Panc1 (cell line): ENCODE measurements around the gene RCOR1. TPM values are rescaled to one million over a fixed set of nuclear protein-coding genes. Genes with fewer than 3 reads are reported as not detected.

Source experiments
- ATAC-seq: fragments of 200-7000 bp; cut with Tn5 transposase; 2 replicates; pipeline ENCODE4 v1.9.1; 2020; ENCODE audit warnings: mild to moderate bottlenecking, moderate library complexity
- BruUV-seq: library from RNA; stranded (reverse); fragments of 400-500 nt; replicated peaks from 2 replicates; lab custom pipeline; 2021; lab: Mats Ljungman, UMichigan
- CTCF ChIA-PET: fragments of 300-600 bp; sonication (Branson Sonifier 250); formaldehyde crosslinking; loops from one replicate; lab custom pipeline; 2022; ENCODE audit warnings: antibody characterized with exemption; lab: Charles Lee
- POLR2A ChIA-PET: fragments of 300-600 bp; sonication (Branson Sonifier 250); formaldehyde crosslinking; loops from one replicate; lab custom pipeline; 2022; ENCODE audit warnings: antibody characterized with exemption; lab: Charles Lee
- DNase-seq: peaks from one replicate; pipeline ENCODE4 v3.0.0-alpha.2; 2010; ENCODE audit warnings: low read depth, low spot score
- H3K27ac ChIP-seq: 2 replicates; pipeline ENCODE4 v1.5.1; 2011; ENCODE audit warnings: mild to moderate bottlenecking, low read length, inconsistent platforms
- H3K27me3 ChIP-seq: fragments of 200-500 bp; sonication (Bioruptor generic); 2 replicates; pipeline ENCODE4 v1.6.0; 2014; ENCODE audit warnings: low read length, inconsistent platforms; ENCODE audit not compliant: control insufficient read depth, insufficient read depth
- H3K36me3 ChIP-seq: fragments of 200-500 bp; sonication (Bioruptor generic); 2 replicates; pipeline ENCODE4 v1.5.1; 2014; ENCODE audit warnings: inconsistent platforms, mild to moderate bottlenecking, low read length, moderate library complexity; ENCODE audit not compliant: control insufficient read depth, insufficient read depth
- H3K4me1 ChIP-seq: 2 replicates; pipeline ENCODE4 v1.5.1; 2011; ENCODE audit warnings: inconsistent platforms, mild to moderate bottlenecking, low read length, moderate library complexity; ENCODE audit not compliant: control insufficient read depth, insufficient read depth
- H3K4me3 ChIP-seq, 2 experiments: 2 replicates each; pipeline ENCODE4 v1.5.1; 2011 to 2012; ENCODE audit warnings: low read depth in 2 of 2, low read length in 2 of 2, mild to moderate bottlenecking in 2 of 2, inconsistent platforms in 1 of 2, moderate library complexity in 1 of 2
- H3K9me3 ChIP-seq: fragments of 200-500 bp; sonication (Bioruptor generic); 2 replicates; pipeline ENCODE4 v1.5.1; 2014; ENCODE audit warnings: low read depth, mild to moderate bottlenecking, inconsistent platforms, low read length, moderate library complexity; ENCODE audit not compliant: control insufficient read depth, insufficient read depth
- POLR2AphosphoS5 ChIP-seq: IDR thresholded peaks from 2 replicates; pipeline ENCODE4 v1.6.1; 2012; ENCODE audit warnings: mild to moderate bottlenecking, low read depth, low read length, moderate library complexity
- REST ChIP-seq, 2 experiments: IDR thresholded peaks; 2 replicates each; pipeline ENCODE4 v1.6.1; 2011 to 2012; ENCODE audit warnings: low read depth in 2 of 2, control low read depth in 1 of 2, low read length in 1 of 2, mild to moderate bottlenecking in 1 of 2, moderate library complexity in 1 of 2; ENCODE audit not compliant: insufficient read depth in 1 of 2
- SIN3A ChIP-seq: IDR thresholded peaks from 2 replicates; pipeline ENCODE4 v1.6.1; 2012; ENCODE audit warnings: low read depth, mild to moderate bottlenecking, low read length, moderate library complexity, borderline replicate concordance; ENCODE audit not compliant: insufficient read depth
- TCF7L2 ChIP-seq: IDR thresholded peaks from 2 replicates; pipeline ENCODE4 v1.6.1; 2011; ENCODE audit warnings: mild to moderate bottlenecking, low read depth, low read length, inconsistent platforms
- in situ Hi-C: cut with HindIII; loops from 2 replicates; pipeline ENCODE4 v1.10.0; 2016; ENCODE audit warnings: low sequenced_read_pairs, low pct_unique_long_range_greater_than_20kb
- intact Hi-C: fragments of 100-400 bp; cut with micrococcal nuclease; formaldehyde crosslinking; loops from one replicate; pipeline ENCODE4 v1.10.0; 2022; ENCODE audit not compliant: unreplicated experiment
- total RNA-seq: library from RNA; stranded (reverse); gene quantifications from one replicate; pipeline ENCODE4 v1.2.1, GENCODE V29; 2021; ENCODE audit not compliant: unreplicated experiment
- TF ChIP-seq, protein P1 (sequence below): fragments of 450-650 bp; IDR thresholded peaks from 2 replicates; pipeline ENCODE4 v1.5.1; 2017; ENCODE audit warnings: mild to moderate bottlenecking

RCOR1 gene
- total RNA-seq, 1 experiment from 2014 or later = 27.1 TPM

DNA sequence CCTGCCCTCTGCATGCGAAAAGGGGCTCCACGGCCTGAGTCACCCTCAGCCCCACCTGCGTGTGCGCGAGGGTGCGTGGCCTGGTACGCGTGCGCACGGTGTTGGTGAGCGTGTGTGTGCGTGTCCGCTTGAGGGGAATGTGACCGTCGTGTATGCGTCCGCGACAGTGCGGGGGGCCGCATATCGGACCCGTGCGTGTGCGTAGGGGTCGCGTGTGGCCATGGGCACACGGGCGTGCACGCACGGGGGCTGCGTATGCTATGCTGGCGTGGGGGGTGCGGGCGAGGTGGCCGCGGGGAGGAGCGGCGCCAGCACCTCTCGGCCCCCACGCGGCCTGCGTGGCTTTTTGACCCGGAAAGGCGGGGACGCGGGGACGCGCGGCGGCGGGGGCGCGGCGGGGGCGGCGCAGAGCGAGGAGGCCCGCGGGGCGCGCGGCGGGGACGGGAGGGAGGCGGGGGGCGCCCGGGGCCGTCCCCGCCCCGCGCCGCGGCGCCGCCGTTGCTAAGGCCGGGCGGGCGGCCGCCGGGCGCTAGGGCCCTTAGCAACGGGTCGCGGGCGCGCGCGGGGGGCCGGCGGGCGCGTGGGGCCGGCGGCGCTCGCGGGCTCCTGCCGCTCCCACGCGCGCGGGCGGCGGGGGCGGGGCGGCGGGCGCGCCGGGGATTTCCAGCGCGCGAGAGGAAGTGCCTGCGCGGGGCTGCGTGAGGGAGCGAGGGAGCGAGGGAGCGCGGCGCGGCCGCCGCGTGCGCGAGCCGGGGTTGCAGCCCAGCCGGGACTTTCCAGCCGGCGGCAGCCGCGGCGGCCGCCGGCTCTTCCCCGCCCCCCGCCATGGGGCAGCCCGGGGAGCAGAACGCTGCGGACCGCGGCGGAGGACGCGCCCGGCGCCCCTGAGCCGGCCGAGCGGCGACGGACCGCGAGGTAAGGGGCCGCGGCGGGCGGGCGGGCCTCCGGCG is 184.6 kb downstream of the RCOR1 start, which contains the start of gene TRAF3:
TRAF3 (plus strand) TSS at position 689 of the 950 bp plus-strand sequence. CDS start 92,753 bp downstream, outside the sequence.
- no peak for DNase-seq
- H3K27ac ChIP-seq = peak within 1 kb of the TSS; percentile 86
- TF ChIP-seq REST (IDR thresholded peaks at IDR 0.05; ENCODE audit: insufficient read depth in 1 of 2, low read depth in 2 of 2, low read length in 1 of 2) (0 out of 4 replicates have a peak, but pooled peaks of 1 of the 2 experiments have one; percentile 42), POLR2AphosphoS5 (no peak)

GRCh38 chr14:102777711-102778337 is 185.4 kb downstream of the RCOR1 start:
- BruUV-seq = no TSS peak
- ATAC-seq = peak; percentile 58
- H3K4me3 ChIP-seq = peak overlapping the region; percentile 74 to 86
- no peaks in the 10 kb centered on the region; the same call in 1 of the 2 replicates for H3K36me3 ChIP-seq
- H3K4me1 ChIP-seq = peaks cover 15% of the 10 kb centered on the region
- TF ChIP-seq SIN3A = no peak
- TF ChIP-seq REST (IDR thresholded peaks at IDR 0.05; ENCODE audit: insufficient read depth in 1 of 2, low read depth in 2 of 2, low read length in 1 of 2) = no peak
- TF ChIP-seq TCF7L2 = no peak
- TF ChIP-seq, protein P1, sequence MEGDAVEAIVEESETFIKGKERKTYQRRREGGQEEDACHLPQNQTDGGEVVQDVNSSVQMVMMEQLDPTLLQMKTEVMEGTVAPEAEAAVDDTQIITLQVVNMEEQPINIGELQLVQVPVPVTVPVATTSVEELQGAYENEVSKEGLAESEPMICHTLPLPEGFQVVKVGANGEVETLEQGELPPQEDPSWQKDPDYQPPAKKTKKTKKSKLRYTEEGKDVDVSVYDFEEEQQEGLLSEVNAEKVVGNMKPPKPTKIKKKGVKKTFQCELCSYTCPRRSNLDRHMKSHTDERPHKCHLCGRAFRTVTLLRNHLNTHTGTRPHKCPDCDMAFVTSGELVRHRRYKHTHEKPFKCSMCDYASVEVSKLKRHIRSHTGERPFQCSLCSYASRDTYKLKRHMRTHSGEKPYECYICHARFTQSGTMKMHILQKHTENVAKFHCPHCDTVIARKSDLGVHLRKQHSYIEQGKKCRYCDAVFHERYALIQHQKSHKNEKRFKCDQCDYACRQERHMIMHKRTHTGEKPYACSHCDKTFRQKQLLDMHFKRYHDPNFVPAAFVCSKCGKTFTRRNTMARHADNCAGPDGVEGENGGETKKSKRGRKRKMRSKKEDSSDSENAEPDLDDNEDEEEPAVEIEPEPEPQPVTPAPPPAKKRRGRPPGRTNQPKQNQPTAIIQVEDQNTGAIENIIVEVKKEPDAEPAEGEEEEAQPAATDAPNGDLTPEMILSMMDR = no peak
- DNase-seq = no peak
- in situ Hi-C loops = no loop called here
- intact Hi-C loops = no loop called here
- H3K27ac ChIP-seq = peak overlapping the region; percentile 86
- ChIA-PET POLR2A (no interaction called here), CTCF (no interaction called here)
- no peaks in the 10 kb centered on the region for H3K27me3 ChIP-seq
- no peaks in the 10 kb centered on the region for H3K9me3 ChIP-seq

More for the DNA sequence above, 184.6 kb downstream of the RCOR1 start, which contains the start of gene TRAF3:
- in situ Hi-C loops = no loop called here
- ChIA-PET CTCF (no interaction called here), POLR2A (no interaction called here)
- Histone ChIP-seq H3K4me3 (peak within 1 kb of the TSS; percentile 74 to 86), H3K4me1 (peaks cover 15% of the 10 kb centered on the region), H3K9me3 (no peaks in the 10 kb centered on the region), H3K36me3 (no peaks in the 10 kb centered on the region; the same call in 1 of the 2 replicates), H3K27me3 (no peaks in the 10 kb centered on the region)
- intact Hi-C loops = no loop called here
- peak; percentile 75 for ATAC-seq
- no TSS peak for BruUV-seq
